ENCODE results near the gene LGALS1.

The LGALS1 gene

GRCh38 chr22:37681001-37681424 is 5.6 kb downstream of the LGALS1 start:
- H3K4me3 ChIP-seq (ENCODE audit: low read depth, low read length): no peak overlapping the region
- TF ChIP-seq CTCF (IDR thresholded peaks at IDR 0.05; ENCODE audit: borderline replicate concordance, insufficient read depth, low read depth, low read length): no peak

GRCh38 chr22:37681556-37682049 is 6.2 kb downstream of the LGALS1 start:
- H3K4me3 ChIP-seq (ENCODE audit: low read depth, low read length): no peak overlapping the region
- peak; percentile 93 for TF ChIP-seq CTCF (IDR thresholded peaks at IDR 0.05; ENCODE audit: borderline replicate concordance, insufficient read depth, low read depth, low read length)

- H3K4me3 ChIP-seq (ENCODE audit: low read depth, low read length): no peak overlapping the region
- TF ChIP-seq CTCF (IDR thresholded peaks at IDR 0.05; ENCODE audit: borderline replicate concordance, insufficient read depth, low read depth, low read length): no peak
These were observed 9.6 kb downstream of the LGALS1 start for GRCh38 chr22:37684803-37685615.

DNA sequence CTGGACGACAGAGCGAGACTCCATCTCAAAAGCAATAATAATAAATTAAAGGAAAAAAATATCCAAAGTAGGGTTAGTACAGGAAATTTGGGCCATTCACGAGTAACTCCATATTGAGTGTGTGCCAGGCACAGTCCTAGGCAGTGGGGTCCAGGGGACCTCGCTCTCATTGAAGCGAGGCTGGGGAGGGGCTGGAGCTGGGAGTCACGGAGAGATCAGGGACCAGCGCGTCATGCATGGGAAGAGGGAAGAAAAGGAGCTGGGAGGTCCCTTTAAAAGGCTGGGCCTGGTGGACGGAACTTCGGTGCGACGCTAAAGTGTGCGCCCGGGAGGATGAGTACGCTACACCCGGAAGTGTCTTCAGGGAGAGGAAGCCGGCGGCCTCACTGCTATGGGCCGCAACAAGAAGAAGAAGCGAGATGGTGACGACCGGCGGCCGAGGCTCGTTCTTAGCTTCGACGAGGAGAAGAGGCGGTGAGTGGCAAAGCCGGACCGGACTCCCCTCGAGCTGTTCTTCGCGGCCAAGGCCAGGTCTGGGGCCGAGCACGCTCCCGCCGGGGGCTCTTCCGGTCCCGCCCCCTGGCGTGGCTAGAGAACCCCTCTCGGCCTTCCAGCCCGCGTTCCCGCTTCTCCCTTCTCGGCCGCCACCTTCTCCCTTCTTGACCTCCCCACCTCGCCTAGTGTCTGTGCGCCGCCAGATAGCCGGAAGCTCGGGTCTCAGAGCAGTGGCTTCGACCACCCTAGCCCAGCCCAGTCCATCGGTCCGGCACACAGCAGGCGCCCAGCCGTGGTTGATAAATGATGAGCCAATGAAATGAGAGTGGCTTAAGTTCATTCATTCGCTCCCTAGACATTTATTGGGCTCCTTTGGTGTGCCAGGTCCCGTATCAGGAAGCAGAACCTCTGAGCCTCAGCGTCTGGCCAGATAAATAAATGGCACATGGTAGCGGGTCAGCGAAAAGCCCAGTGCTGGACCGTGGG is 10.9 kb downstream of the LGALS1 start, which contains the start of gene NOL12:
Gene NOL12, plus strand, starts transcription at position 342 of the 981 bp plus-strand sequence. Its CDS starts 50 bp downstream, at position 392.
- TF ChIP-seq CTCF (IDR thresholded peaks at IDR 0.05; ENCODE audit: borderline replicate concordance, insufficient read depth, low read depth, low read length): no peak
- H3K4me3 ChIP-seq (ENCODE audit: low read depth, low read length): peak within 1 kb of the TSS; percentile 83

DNA sequence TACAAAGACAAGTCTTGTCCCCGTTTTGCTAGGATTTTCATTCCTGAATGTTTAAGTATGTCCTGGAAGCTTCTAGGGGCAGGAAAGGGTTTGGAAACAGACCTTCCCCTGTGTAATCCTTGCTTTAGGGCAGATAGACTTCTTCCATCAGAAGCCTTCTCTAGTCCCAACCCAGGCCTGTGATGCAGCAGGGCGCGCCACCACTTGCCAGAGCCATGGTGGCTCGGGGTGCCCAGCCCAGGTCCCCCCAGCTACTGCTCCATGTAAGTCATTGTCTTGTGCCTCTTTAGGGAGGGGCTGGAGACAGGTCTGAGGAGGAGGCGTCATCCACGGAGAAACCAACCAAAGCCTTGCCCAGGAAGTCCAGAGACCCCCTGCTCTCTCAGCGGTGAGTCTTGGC is 15.0 kb downstream of the LGALS1 start:
- TF ChIP-seq CTCF (IDR thresholded peaks at IDR 0.05; ENCODE audit: borderline replicate concordance, insufficient read depth, low read depth, low read length): no peak
- no peak overlapping the region for H3K4me3 ChIP-seq (ENCODE audit: low read depth, low read length)

DNA sequence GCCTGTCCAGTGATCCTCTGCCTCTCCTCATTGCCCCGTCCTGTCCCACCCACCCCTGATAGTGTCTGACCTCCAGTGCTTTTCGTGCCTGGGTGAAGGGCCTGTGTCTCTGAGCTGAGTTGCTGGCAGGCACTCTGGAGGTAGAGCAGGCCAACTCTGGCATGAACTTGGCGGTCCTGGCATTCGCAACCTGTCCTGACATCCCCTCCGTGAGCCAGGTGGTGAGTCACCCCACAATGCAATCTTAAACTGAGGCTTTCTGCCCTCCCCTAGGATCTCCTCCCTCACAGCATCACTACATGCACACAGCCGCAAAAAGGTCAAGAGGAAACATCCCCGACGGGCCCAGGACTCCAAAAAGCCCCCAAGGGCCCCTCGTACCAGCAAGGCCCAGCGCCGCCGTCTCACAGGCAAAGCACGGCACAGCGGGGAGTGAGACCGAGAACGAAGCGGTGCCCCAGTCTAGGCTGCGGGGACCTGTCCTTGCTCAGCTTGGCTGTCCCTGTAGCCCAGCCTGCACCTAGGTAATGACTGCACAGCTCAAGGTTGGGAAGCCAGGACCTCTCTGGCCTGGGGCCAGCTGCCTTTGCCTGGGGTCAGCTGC is 15.6 kb downstream of the LGALS1 start:
- TF ChIP-seq CTCF (IDR thresholded peaks at IDR 0.05; ENCODE audit: borderline replicate concordance, insufficient read depth, low read depth, low read length): no peak
- no peak overlapping the region for H3K4me3 ChIP-seq (ENCODE audit: low read depth, low read length)

All from GM12875 (cell line).